OCI-M2 (cell line): ENCODE results near the gene IL1RAPL1.

Source experiments
- DNase-seq: peaks from one replicate; lab custom pipeline; 2025; ENCODE audit not compliant: unreplicated experiment; lab: John Stamatoyannopoulos, UW

Gene IL1RAPL1

GRCh38 chrX:29962061-29962460 is 1374.8 kb downstream of the IL1RAPL1 start:
- DNase-seq: no peak

DNA sequence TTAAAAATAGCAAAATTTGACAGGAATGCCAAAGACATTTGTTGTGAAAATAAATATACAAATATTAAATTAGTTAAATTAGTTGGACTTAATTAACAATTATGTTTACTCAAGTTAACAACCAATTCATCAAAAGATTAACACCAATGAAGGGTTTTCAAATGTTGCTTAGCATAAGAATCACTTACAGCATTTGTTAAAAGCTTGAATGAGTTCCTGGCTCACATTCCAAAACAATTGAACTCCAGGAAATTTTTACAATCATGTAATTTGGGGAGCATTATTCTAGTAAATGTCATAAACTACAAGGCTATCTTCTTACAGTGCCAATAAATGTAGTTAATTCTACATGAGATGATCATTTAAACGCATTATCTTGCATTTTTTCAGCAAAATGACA is 1378.4 kb downstream of the IL1RAPL1 start:
- DNase-seq: no peak

DNA sequence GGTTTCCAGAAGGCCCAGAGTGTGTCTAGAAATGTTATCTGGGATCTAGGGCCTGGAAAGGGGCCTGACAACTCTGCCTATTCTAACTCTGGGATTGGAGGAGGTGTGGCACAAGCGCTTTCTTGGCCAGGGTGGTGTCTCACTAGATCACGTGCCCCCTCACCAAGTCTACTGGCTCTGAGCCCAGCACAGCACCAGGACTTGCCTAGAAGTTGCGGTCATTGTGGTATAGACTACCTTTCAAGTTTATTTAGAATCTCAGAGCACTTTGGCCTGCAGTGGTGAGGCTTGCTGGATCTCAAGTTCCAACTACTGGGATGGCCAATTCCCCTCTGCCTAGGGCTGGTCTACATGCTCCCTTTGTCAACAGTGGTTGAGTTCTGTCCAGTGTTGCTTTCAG is 1404.8 kb downstream of the IL1RAPL1 start:
- DNase-seq: no peak

GRCh38 chrX:30005813-30006212 is 1418.6 kb downstream of the IL1RAPL1 start:
- DNase-seq: no peak
